Neural cell (in vitro differentiated cells): ENCODE results near the gene CD247. TPM values are rescaled to one million over a fixed set of nuclear protein-coding genes. Genes with fewer than 3 reads are reported as not detected.

ENCODE experiments used
- H2AFZ ChIP-seq: fragments of 200-600, 300-800 bp; sonication (generic), shearing (Covaris generic); 2 replicates; pipeline ENCODE4 v1.6.0; 2014; ENCODE audit warnings: low read depth, mild to moderate bottlenecking, antibody characterized with exemption, low read length, moderate library complexity
- H3F3A ChIP-seq: fragments of 200-600 bp; shearing (Covaris generic); 2 replicates; pipeline ENCODE4 v1.6.1; 2016; ENCODE audit warnings: mild to moderate bottlenecking, moderate library complexity, mixed read lengths, antibody characterized with exemption, low read length; ENCODE audit not compliant: insufficient read depth, poor library complexity, severe bottlenecking
- H3K27ac ChIP-seq: fragments of 200-600, 300-800 bp; sonication (generic), shearing (Covaris generic); 2 replicates; pipeline ENCODE4 v1.5.1; 2014; ENCODE audit warnings: mild to moderate bottlenecking, low read length, moderate library complexity
- H3K27me3 ChIP-seq: fragments of 300-800, 200-600 bp; sonication (generic), shearing (Covaris generic); 2 replicates; pipeline ENCODE4 v1.6.0; 2014; ENCODE audit warnings: mild to moderate bottlenecking, low read depth, low read length, moderate library complexity; ENCODE audit not compliant: insufficient read depth
- H3K36me3 ChIP-seq: fragments of 300-800, 200-600 bp; sonication (generic), shearing (Covaris generic); 2 replicates; pipeline ENCODE4 v1.5.1; 2014; ENCODE audit warnings: mild to moderate bottlenecking, antibody characterized with exemption, low read length, moderate library complexity; ENCODE audit not compliant: insufficient read depth
- H3K4me2 ChIP-seq: fragments of 300-800, 200-600 bp; sonication (generic), shearing (Covaris generic); 2 replicates; pipeline ENCODE4 v1.6.0; 2014; ENCODE audit warnings: mild to moderate bottlenecking, low read length
- H3K4me3 ChIP-seq: fragments of 300-800, 200-600 bp; sonication (generic), shearing (Covaris generic); 2 replicates; pipeline ENCODE4 v1.5.1; 2014; ENCODE audit warnings: mild to moderate bottlenecking, low read length, moderate library complexity
- H3K79me2 ChIP-seq: fragments of 200-600 bp; shearing (Covaris generic); replicated peaks from 2 replicates; pipeline ENCODE4 v1.6.0; 2014; ENCODE audit warnings: mild to moderate bottlenecking, low read length, moderate library complexity; ENCODE audit not compliant: insufficient read depth
- H3K9ac ChIP-seq: fragments of 300-800, 200-600 bp; sonication (generic), shearing (Covaris generic); 2 replicates; pipeline ENCODE4 v1.6.1; 2016; ENCODE audit warnings: mild to moderate bottlenecking, low read length, mixed read lengths
- H3K9me2 ChIP-seq: fragments of 200-600 bp; shearing (Covaris generic); 2 replicates; pipeline ENCODE4 v1.6.1; 2016; ENCODE audit warnings: mild to moderate bottlenecking, low read length, mixed read lengths; ENCODE audit not compliant: insufficient read depth
- H3K9me3 ChIP-seq: fragments of 200-600, 300-800 bp; sonication (generic), shearing (Covaris generic); 2 replicates; pipeline ENCODE4 v1.6.1; 2016; ENCODE audit warnings: mild to moderate bottlenecking, mixed run types, low read length, moderate library complexity, mixed read lengths
- H4K20me1 ChIP-seq: fragments of 200-600 bp; shearing (Covaris generic); 2 replicates; pipeline ENCODE4 v1.6.1; 2016; ENCODE audit warnings: mild to moderate bottlenecking, mixed run types; ENCODE audit not compliant: insufficient read depth
- CTCF ChIP-seq: fragments of 450-650 bp; IDR thresholded peaks from 2 replicates; pipeline ENCODE4 v1.5.1; 2014; ENCODE audit warnings: antibody characterized with exemption, mild to moderate bottlenecking, moderate library complexity; ENCODE audit not compliant: poor library complexity, severe bottlenecking
- EP300 ChIP-seq: fragments of 450-650 bp; conservative IDR thresholded peaks from 2 replicates; pipeline ENCODE4 v1.6.1; 2014; ENCODE audit warnings: antibody characterized with exemption, mild to moderate bottlenecking, moderate library complexity; ENCODE audit not compliant: poor library complexity, severe bottlenecking
- EZH2 ChIP-seq: fragments of 200-600, 300-800 bp; shearing (Covaris generic), sonication (generic); IDR thresholded peaks from 2 replicates; pipeline ENCODE4 v1.6.1; 2014; ENCODE audit warnings: antibody characterized with exemption, low read length, borderline replicate concordance, mild to moderate bottlenecking; ENCODE audit not compliant: insufficient read depth, poor library complexity, severe bottlenecking
- MXI1 ChIP-seq: fragments of 450-650 bp; conservative IDR thresholded peaks from 2 replicates; pipeline ENCODE4 v1.6.1; 2014; ENCODE audit warnings: antibody characterized with exemption, mild to moderate bottlenecking; ENCODE audit not compliant: poor library complexity, severe bottlenecking
- POLR2AphosphoS5 ChIP-seq: IDR thresholded peaks from 2 replicates; pipeline ENCODE4 v1.6.1; 2012
- RAD21 ChIP-seq: fragments of 450-650 bp; conservative IDR thresholded peaks from 2 replicates; pipeline ENCODE4 v1.6.1; 2014; ENCODE audit warnings: antibody characterized with exemption, mild to moderate bottlenecking, moderate library complexity
- SMC3 ChIP-seq: fragments of 450-650 bp; conservative IDR thresholded peaks from 2 replicates; pipeline ENCODE4 v1.6.1; 2014; ENCODE audit warnings: antibody characterized with exemption, mild to moderate bottlenecking, moderate library complexity; ENCODE audit not compliant: poor library complexity
- TAF1 ChIP-seq: IDR thresholded peaks from 2 replicates; pipeline ENCODE4 v1.6.1; 2012; ENCODE audit warnings: low read depth
- polyA plus RNA-seq: library from polyadenylated mRNA; depleted of rRNA; stranded (reverse); fragments of >200 nt; gene quantifications from 2 replicates; pipeline ENCODE4 v1.2.3, GENCODE V29; 2014
- TF ChIP-seq, protein P1 (sequence below): IDR thresholded peaks from 2 replicates; pipeline ENCODE4 v1.6.1; 2012; ENCODE audit warnings: borderline replicate concordance

Gene CD247
- polyA plus RNA-seq, 1 donor from 2014 or later, result not detected

- H3K4me3 ChIP-seq, result no peak overlapping the region
- H3K9me2 ChIP-seq, result no peaks in the 10 kb centered on the region
- no peaks in the 10 kb centered on the region for H3F3A ChIP-seq
- TF ChIP-seq SMC3 (no peak), POLR2AphosphoS5 (no peak), CTCF (no peak), TAF1 (no peak), RAD21 (no peak), EP300 (no peak), EZH2 (no peak), MXI1 (no peak)
- TF ChIP-seq, protein P1, sequence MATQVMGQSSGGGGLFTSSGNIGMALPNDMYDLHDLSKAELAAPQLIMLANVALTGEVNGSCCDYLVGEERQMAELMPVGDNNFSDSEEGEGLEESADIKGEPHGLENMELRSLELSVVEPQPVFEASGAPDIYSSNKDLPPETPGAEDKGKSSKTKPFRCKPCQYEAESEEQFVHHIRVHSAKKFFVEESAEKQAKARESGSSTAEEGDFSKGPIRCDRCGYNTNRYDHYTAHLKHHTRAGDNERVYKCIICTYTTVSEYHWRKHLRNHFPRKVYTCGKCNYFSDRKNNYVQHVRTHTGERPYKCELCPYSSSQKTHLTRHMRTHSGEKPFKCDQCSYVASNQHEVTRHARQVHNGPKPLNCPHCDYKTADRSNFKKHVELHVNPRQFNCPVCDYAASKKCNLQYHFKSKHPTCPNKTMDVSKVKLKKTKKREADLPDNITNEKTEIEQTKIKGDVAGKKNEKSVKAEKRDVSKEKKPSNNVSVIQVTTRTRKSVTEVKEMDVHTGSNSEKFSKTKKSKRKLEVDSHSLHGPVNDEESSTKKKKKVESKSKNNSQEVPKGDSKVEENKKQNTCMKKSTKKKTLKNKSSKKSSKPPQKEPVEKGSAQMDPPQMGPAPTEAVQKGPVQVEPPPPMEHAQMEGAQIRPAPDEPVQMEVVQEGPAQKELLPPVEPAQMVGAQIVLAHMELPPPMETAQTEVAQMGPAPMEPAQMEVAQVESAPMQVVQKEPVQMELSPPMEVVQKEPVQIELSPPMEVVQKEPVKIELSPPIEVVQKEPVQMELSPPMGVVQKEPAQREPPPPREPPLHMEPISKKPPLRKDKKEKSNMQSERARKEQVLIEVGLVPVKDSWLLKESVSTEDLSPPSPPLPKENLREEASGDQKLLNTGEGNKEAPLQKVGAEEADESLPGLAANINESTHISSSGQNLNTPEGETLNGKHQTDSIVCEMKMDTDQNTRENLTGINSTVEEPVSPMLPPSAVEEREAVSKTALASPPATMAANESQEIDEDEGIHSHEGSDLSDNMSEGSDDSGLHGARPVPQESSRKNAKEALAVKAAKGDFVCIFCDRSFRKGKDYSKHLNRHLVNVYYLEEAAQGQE, result no peak
- no peak overlapping the region for H3K27ac ChIP-seq
- H2AFZ ChIP-seq, result no peak overlapping the region
- H3K9ac ChIP-seq, result no peak overlapping the region
- H3K36me3 ChIP-seq, result no peaks in the 10 kb centered on the region
- H3K79me2 ChIP-seq, result no peaks in the 10 kb centered on the region
- H4K20me1 ChIP-seq, result no peaks in the 10 kb centered on the region
- H3K9me3 ChIP-seq, result no peaks in the 10 kb centered on the region
- H3K4me2 ChIP-seq, result no peak overlapping the region
- peaks cover 35% of the 10 kb centered on the region for H3K27me3 ChIP-seq
Measured at GRCh38 chr1:167453123-167453522, 65.2 kb downstream of the CD247 start.

GRCh38 chr1:167452483-167452882 lies 65.8 kb downstream of the CD247 start:
- H3F3A ChIP-seq, result no peaks in the 10 kb centered on the region
- no peak overlapping the region for H3K4me2 ChIP-seq
- no peaks in the 10 kb centered on the region for H3K9me3 ChIP-seq
- no peaks in the 10 kb centered on the region for H3K79me2 ChIP-seq
- no peaks in the 10 kb centered on the region for H3K9me2 ChIP-seq
- H3K4me3 ChIP-seq, result no peak overlapping the region
- H3K27ac ChIP-seq, result no peak overlapping the region
- TF ChIP-seq MXI1 (no peak), CTCF (no peak), RAD21 (no peak), EZH2 (no peak), EP300 (no peak)
- TF ChIP-seq, protein P1, result no peak
- H3K36me3 ChIP-seq, result no peaks in the 10 kb centered on the region
- H3K27me3 ChIP-seq, result peaks cover 35% of the 10 kb centered on the region
- no peaks in the 10 kb centered on the region for H4K20me1 ChIP-seq
- H2AFZ ChIP-seq, result no peak overlapping the region
- H3K9ac ChIP-seq, result no peak overlapping the region
